GM18508 (cell line): ENCODE data around the gene PXDC1.
"Not testable (repeated sequence)": the region's sequence is repeated elsewhere in the genome, so short reads cannot be mapped to it uniquely, and the experiment has no call there.

Experiments used
- ATAC-seq: cut with Tn5 transposase; IDR thresholded peaks from one replicate; pipeline ENCODE4 v1.9.1; 2021; ENCODE audit warnings: moderate number of reproducible peaks; ENCODE audit not compliant: insufficient read depth, unreplicated experiment

The PXDC1 gene

GRCh38 chr6:3737149-3737830 lies 14.2 kb downstream of the PXDC1 start:
- no peak for ATAC-seq

DNA sequence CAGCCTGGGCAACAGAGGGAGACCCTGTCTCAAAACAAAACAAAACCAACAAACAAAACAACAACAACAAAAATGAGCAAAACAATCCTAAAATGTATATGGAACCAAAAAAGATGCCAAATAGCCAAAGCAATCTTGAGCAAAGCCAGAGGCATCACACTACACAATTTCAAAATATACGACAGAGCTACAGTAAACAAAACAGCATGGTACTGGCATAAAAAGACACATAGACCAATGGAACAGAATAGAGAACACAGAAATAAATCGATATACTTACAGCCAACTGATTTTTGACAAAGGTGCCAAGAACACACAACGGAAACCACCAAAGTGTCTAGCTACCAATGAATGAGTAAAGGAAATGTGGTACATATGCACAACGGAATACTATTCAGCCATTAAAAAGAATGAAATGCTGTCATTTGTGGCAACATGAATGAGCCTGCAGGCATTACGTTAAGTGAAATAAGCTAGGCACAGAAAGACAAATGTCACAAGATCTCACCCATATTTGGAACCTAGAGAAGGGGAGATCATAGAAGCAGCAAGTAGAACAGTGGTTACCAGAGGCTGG lies 16.4 kb downstream of the PXDC1 start:
- ATAC-seq, result no peak

- no peak for ATAC-seq
Observed at GRCh38 chr6:3734023-3734422, 17.5 kb downstream of the PXDC1 start.

DNA sequence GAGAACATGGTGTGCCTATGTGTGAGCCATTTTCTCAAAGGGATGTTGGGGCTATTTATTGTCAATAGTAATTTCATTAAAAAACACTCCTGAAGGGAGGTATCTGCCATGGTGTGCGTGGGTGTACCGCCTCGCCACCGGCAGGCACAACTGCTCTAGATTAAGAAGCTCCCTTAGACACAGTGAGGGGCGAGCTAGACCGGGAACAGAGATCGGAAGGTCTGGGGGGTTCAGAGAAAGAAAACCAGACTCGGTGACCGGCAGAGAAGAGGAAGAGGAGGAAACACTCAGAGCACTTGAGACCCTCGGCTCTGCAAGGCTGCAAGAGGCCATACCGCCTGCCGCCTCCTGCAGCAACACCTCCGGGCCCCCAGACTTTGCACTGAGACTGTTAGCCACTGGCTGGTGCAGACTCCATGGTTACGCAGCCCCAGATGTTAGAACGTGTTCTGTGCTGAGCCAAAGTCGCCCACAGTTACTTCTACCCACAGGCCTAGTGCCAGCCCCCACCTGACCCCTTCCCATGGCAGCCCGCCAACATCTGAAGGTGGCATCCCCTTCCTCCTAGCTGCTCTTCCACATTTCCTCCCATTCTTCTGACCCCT lies 18.1 kb downstream of the PXDC1 start:
- no peak for ATAC-seq

GRCh38 chr6:3732345-3733141 lies 19.0 kb downstream of the PXDC1 start:
- no peak for ATAC-seq

GRCh38 chr6:3731700-3732099 lies 19.8 kb downstream of the PXDC1 start:
- ATAC-seq, result no peak

GRCh38 chr6:3729603-3730344 lies 21.7 kb downstream of the PXDC1 start:
- ATAC-seq, result no peak

DNA sequence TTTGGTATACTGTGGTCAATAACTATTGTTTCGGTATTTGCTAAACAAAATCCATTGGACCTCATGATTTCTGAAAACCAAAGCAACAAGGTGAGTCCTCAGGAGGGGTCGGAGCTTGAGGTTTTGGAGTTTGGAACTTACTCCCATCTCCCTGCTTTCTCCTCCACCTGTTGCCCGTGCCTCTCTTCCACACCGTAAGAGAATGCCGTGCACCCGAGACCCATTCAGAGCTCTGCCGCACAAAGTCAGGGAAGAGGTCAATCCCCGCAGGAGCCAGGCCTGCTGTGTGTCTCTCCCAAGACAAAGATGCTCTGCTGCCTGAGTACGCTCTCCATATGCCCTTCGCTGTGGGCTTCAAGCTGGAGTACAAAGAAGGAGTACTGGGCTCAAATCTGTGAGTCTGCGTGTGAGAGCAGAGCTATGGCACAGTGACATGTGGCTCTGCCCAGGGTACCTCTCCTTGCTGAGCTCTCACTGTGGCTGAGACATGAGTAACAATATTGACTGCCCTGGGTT lies 23.9 kb downstream of the PXDC1 start:
- ATAC-seq, result no peak

GRCh38 chr6:3727036-3727435 lies 24.5 kb downstream of the PXDC1 start:
- no peak for ATAC-seq

DNA sequence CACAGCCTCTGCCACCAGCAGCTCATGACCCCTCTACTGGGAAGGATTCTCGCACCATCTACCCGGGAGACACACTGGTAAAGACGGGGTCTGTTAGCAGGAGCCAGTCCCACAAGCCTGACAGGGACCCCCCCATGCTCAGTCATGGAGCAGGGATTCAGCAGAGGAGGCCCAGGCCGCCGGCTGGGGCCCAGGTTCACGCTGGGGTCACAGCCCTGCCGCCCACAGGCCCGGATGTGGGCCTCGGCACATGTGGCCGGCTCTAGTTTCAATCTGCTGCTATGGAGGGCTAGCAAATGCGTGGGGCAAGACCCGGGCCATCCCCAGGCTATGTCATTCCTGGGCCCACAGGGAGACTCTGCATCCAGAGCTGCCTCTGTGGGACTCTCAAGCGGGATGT lies 25.1 kb downstream of the PXDC1 start:
- no peak for ATAC-seq

DNA sequence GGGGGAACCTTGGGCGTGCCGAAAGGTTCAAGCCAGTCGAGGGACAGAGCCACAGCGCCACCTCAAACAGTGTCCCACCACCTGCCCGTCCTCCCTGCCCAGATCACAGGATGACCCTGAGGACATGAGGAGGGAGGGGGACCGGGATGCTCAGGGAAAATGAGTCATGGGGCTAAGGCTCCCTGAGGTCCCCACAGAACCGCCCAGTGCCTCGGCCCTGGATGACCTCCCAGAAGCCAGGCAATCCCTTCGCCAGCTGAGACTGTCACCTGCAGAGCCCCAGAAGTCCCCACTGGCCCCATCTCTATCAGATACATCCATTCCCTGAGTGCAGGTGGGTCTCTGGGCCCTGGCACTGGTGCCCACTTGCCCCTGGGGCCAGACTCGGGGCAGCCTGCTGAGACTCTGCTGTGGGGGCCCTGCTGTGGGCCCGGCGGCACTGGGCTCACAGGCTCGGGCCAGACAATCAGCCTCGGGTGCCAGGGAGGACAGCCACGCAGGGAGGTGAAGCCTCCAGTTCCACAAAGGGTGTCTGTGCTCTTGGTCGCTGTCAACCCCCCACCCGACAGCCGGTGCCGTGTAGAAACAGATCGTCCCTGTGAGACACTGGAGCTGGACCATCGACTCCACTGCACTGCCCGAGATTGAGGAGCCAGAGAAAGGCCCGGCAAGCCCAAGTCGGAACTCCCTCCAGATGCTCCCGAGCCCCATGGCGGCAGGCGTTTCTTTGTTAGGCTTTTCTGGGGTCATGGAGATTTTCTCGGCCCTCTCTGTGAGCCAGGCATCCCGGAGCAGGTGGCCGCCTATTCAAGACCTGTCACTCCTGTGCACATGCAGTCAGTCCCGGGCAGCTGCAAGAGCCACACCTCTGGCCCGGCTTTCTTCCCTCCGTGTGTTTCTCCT lies 26.1 kb downstream of the PXDC1 start:
- ATAC-seq, result no peak

DNA sequence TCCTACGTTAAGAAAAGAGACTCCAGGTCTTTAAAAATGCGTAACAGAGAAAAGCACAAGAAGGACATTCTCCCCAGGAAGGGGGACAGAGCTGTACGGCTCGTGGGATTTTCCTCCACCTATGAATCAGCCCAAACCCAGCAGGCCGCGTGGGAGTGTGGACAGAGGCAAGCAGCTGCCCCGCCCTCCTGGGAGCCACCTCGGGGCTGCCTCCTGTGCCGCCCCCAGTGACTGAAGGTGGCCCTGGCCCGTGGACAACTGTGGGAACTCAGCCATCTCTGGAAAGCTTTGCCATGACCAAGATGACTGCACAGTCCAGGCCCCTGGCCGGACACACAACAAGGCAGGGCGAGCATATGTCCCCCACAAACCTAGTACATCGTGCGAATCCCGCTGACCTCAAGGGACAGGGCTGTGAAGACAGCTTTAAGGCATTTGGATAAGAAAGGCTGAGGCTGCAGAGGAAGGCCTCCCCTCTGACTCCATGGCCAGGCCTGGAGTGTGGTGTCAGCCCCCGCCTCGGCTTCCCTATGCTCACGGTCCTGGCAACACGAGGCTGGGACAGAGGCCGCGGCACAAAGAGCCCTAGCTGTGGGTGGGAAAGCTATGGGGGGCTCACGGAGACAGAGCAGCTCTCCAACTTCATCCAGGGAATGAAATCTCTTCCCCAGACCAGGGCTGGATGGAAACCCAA lies 26.9 kb downstream of the PXDC1 start:
- ATAC-seq, result no peak

DNA sequence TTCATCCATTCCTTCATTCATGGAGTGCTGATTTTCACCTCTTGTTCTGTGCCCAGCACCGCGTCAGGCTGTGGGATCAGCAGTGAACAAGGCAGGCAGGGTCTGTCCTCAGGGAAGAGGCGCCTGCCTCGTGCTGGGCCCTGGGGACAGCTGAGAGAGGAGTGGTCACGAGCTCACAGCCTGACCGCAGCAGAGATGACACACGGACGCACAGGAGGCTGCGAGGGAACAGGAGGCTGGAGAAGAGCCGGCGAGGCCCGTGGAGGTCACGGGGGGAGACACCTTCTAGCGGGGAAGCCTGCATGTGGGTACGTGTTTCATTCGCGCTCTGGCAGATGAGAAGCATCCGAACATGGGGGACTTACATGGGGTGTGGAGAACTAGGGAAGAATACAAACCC lies 27.5 kb downstream of the PXDC1 start:
- no peak for ATAC-seq

- ATAC-seq, result no peak
Observed at GRCh38 chr6:3723251-3723650, 28.3 kb downstream of the PXDC1 start.

DNA sequence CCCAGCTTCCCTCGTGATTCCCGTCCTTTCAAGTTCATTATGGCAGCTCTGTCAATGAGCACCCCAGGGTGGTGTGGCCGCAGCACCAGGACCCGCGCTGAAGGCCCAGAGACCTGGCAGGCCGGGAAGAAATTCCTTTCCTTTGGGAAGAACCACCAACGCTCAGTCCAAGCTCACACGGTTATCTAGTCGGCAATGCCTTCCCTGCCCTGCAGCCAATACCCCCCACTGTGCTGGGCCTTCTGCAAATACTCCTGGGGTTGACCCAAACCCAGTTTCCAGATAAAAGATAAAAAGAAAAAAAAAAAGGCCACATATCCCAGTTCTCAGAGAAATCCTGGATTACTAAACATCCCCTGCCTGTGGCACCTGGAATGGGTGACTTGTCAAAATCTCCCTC lies 28.7 kb downstream of the PXDC1 start:
- ATAC-seq, result no peak

- ATAC-seq, result no peak
Observed at GRCh38 chr6:3721810-3722621, 29.5 kb downstream of the PXDC1 start.

DNA sequence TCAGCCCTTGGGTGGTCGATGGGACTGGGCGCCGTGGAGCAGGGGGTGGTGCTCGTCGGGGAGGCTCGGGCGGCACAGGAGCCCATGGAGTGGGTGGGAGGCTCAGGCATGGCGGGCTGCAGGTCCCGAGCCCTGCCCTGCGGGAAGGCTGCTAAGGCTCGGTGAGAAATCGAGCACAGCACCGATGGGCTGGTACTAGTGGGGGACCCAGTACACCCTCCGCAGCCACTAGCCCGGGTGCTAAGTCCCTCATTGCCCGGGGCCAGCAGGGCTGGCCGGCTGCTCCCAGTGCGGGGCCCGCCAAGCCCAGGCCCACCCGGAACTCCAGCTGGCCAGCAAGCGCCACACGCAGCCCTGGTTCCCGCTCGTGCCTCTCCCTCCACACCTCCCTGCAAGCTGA lies 30.7 kb downstream of the PXDC1 start:
- ATAC-seq, result not testable (repeated sequence)
